Stimulated activated CD4-positive, alpha-beta T cell treated with anti-CD3 and anti-CD28 coated beads, Interleukin-15, amount 100 ng/mL, for 48 hours (primary cell): ENCODE measurements around the gene C1R.
"Not testable (repeated sequence)": the region's sequence is repeated elsewhere in the genome, so short reads cannot be mapped to it uniquely, and the experiment has no call there.

ENCODE experiments used
- DNase-seq, 2 donors: peaks; one replicate each; pipeline ENCODE4 v3.0.0-alpha.2; 2020; ENCODE audit warnings: low read depth in 2 of 2

C1R gene

DNA sequence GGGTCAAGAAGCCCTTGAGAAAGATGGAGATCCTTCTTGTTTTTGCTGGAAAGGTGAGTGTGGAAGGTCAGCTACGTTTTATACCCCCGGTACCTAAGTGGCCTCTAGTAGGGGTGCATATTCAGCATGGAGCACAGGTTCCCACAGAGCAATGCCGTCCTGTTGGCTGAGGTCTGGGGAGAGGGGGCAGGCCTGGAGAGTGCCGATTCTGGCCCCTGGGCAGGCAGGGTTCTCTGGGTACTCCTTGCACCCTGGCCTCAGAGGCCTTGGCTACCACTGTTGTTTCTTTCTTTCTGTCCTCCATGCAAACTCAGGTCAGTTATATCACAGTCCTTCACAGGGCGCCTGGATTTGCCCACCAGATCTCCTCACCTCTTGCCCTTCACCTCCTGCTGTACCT lies 27.9 kb upstream of the C1R start:
- DNase-seq: no peak

GRCh38 chr12:7118881-7119280 lies 26.6 kb upstream of the C1R start:
- no peak for DNase-seq

DNA sequence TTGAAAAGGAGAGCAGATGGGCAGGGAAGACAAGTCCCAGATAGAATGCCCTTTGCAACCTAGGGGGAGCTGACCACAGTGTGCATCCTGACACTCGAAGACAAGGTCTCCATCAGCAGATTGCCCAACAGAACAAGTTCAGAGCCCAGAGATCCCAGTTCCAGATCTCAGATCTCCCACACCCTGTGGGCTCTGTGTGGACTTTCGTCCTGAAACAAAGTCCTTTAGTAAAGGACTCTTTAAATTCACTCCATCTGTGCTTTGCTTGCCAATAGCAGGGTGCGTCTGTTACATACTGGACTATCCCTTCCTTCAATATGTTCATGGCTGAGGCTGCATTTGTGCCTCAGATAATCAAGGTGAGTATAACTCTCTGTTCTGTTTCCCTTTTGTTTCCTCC lies 25.4 kb upstream of the C1R start:
- no peak for DNase-seq

- DNase-seq: no peak
These were observed 24.7 kb upstream of the C1R start for GRCh38 chr12:7116916-7117315.

- DNase-seq: no peak
These were observed 24.0 kb upstream of the C1R start for GRCh38 chr12:7116196-7116595.

- DNase-seq: no peak
These were observed 22.6 kb upstream of the C1R start for GRCh38 chr12:7114851-7115250.

DNA sequence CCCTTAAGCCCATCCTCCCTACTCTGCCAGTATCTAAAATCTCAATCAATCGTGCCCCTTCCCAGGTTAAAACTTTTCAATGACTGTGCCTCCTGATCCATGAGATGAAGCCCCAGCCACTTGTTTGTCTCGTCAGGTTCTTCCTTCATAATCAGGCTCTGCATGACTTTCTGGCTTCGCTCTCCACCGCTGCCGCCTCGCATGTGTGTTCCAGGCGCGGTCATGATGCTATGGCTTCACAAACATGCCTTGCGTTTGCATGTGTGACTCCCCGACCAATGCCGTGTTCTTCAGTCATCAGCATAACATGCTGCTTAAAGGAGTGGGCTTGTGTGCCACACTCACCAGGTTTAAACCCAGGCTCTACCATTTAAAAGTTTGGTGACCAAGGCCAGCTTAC lies 21.8 kb upstream of the C1R start:
- DNase-seq: no peak

DNA sequence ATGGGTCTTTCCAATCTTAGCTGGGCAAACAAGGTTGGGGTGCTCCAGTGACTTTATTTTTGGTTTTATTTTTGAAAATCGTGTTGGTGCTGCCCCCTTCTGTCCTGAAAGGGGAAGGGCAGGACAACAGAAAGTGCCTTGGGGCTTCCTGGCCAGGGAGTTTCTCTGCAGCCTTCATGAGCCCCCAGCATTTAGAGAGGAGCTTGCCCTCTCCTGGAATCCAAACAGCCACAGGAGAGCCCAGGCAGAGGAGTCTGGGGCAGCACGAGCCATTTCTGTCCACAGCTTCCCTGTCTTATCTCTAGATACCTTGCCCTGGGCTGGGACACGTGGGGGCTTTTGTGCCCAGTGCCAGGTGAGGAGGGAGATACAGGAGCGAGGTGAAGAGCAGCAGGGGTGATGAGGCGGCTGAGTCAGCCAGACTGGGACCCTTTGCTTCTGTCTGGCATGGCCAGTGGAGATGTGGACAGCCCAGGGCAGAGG lies 21.2 kb upstream of the C1R start:
- no peak for DNase-seq

GRCh38 chr12:7112041-7112440 lies 19.8 kb upstream of the C1R start:
- DNase-seq: no peak

GRCh38 chr12:7110661-7111060 lies 18.4 kb upstream of the C1R start:
- no peak for DNase-seq

- no peak for DNase-seq
These were observed 17.3 kb upstream of the C1R start for GRCh38 chr12:7109572-7109920.

DNA sequence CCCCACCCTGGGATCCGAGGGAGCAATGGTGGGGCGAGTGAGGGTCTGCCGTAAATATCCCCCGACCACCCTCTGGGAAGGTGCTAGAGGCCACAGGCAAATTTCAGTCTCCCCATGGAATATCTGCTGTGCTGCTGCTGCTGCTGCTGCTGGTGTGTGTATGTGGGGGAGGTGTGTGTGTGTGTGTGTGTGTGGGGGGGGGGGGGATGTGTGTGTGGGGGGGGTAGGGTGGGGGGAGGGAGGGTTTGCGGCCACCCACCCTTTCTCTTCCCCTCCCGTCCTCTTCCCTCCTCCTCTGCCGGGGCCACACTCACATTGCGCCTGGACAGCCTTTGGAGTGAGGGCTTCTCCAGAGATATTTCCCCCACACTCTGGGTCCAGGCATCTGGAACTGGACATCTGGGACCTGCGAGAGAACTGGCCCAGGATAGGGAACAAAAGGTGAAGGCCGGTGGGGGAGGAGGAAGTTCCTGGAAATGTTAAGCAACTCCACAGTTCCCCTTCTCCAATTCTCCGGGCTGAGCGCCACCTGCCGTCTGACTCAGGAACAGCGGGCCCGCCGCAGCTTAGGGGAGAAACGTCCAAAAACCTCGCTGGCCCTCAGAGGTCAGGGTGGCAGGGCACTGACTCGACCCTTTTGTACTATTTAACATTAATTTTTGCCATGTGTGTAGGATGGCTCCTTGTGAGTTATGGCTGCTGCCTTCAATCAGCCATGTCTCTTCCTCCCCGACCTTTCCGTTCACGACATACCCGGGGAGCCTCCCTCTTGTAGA lies 16.7 kb upstream of the C1R start, which contains the start of gene C1RL:
Gene C1RL (minus strand): TSS at position 419 of the 776 bp plus-strand sequence. CDS start 34 bp downstream, at position 385.
- peak; percentile 61 to 82 for DNase-seq

DNA sequence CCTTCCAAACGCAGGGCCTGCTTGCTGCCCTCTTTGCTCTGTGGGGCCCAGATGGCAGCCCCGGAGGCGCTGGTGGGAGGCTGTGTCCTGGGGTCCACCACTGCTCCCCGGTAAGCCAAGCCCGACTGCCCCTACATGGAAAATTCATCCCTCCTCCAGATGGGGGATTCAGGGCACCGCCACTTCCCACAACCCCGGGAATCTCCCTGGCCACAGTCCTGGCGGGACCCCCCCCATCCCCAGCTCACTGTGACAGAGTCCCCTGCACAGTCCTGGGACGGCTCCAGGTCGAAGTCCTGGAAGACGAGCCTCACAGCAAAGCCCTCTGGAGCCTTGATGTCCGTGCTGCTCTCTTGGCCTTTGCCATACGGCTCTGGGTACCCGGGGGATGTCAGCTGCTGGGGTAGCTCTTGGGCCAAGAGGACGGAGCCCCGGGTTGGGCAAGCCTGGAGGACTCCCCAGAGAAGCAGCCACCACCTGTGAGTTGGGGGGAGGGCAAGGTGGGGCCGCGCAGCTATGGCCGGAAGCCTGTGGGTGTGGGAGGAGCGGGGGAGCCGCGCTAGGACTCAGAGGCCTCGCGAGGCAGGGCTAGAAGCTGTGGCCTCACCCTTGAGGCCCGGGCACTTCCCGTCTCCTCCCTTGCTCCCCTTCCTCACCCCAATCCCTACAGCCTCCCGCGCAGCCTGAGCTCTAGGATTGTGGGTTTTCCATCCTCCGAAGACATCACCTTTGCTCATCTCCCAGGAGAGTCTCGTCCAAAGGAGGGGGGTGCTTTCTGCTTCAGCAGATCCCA lies 16.0 kb upstream of the C1R start:
- DNase-seq: peak; percentile 72 to 76

DNA sequence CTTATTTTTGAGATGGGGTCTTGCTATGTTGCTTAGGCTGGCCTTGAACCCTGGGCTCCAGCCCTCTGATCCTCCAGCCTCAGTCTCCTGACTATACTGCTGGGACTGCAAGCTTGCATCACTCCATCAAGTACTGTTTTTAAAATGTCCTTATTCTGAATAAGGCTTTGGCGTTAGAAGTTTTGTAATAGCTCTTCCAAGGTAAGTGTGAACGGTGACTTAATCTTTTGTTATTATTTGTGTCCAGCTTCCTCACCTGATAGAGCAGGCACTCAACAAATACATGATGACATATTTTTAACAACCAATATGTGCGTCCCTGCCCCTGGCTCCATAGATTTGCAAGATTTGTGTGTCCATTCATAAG lies 15.4 kb upstream of the C1R start:
- DNase-seq: no peak

- DNase-seq: not testable (repeated sequence)
These were observed 14.9 kb upstream of the C1R start for GRCh38 chr12:7107181-7107580.

DNA sequence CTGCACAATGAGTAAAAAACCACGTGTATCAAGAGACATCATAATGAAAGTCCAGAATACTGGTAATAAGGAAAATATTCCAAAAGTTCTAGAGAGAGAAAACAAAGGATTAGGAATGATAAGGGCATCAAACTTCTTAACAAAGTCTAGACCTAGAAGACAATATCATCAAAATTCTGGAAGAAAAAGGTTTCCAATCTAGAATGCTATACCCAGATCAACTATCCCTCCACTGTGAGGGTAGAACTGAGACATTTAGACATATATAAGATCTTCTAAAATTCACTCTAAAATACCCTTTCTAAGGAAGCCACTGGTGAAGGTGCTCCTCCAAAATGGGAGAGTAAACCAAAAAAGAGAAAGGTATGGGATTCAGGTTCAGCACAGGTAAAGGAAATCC lies 13.8 kb upstream of the C1R start:
- DNase-seq: no peak

DNA sequence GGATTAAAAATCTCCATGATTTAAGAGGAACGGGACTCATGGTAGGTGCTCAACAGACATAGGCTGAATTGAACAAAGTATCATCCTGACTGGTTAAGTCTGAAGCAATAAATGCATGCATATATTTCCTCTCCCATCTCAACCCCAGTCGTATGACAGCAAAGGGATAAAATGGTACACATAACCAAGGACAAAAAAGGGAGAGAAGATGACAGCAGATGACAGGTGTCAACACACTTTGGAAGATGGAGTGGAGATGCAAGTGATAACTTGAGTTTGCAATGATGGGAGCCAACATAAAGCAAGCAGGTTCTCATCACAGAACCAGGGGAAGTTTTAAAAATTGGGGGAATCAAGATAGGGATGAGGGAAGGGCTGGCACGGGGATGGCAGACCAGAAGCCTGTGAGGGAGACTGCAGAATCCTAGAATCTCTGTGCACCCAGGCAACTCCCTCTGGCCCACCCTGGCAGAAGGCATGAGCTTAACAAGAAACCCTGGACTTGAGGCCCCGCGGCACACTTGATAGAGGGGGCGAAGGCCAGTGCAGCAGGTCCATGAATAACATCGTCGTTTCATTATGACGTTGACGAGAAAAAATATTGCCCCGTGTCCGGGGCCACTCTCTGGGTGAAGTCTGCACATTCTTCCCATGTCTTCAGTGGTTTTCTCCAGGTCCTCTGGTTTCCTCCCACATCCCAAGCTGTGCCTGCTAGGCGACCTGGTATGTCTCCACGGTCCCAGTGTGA lies 11.8 kb upstream of the C1R start:
- no peak for DNase-seq

DNA sequence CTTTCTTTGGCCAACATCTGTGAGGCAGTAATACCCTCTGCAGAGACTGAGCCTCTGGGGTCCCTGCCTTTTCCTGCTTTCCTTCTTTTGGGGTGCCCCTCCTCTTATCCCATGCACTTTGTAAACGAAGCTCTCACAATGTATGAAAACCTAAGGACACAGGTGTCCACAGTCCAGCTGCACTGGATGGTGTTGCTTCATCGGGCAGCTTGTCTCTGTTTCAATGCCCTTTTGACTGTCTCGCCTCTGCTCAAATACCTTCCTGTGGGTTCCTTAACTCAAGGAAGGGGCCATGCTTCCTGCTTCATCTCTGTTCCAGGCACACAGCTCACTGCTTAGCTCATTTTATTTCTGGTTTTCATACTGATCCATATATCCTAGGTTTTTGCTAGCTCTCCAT lies 10.3 kb upstream of the C1R start:
- no peak for DNase-seq

DNA sequence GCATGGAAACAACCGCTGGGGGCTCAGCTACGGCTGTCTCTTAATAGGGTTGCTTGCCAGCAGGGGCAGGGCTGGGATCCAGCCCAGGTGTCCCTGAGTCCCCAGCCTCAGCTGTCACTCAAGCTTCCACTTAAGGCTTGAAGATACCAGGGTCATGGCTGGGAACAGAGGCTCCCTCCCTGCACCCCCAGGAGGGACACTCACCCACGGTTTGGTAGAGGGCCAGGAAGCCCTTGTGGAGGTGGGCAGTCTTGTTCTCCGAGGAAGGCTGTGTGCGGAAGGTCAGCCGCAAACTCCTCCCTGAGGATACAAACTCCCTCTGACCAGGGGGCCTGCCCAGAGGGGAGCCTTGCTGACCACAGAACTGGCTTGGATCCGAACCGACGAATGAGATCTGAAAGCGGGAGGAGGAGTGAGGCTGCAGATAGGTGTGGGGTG lies 9.5 kb upstream of the C1R start:
- no peak for DNase-seq

- no peak for DNase-seq
These were observed 8.9 kb upstream of the C1R start for GRCh38 chr12:7101047-7101693.

GRCh38 chr12:7100239-7100638 lies 8.0 kb upstream of the C1R start:
- no peak for DNase-seq
